Loucy (cell line): ENCODE measurements around the gene SLC6A18.

ENCODE experiments used
- H2AFZ ChIP-seq: fragments of 200-600 bp; sonication (generic); 2 replicates; pipeline ENCODE4 v1.6.0; 2016; ENCODE audit warnings: antibody characterized with exemption, mild to moderate bottlenecking, low read length, moderate library complexity
- H3F3A ChIP-seq: fragments of 200-600 bp; 2 replicates; pipeline ENCODE4 v1.6.0; 2016; ENCODE audit warnings: antibody characterized with exemption, low read depth, mild to moderate bottlenecking
- H3K27me3 ChIP-seq: fragments of 200-600 bp; sonication (generic); 2 replicates; pipeline ENCODE4 v1.6.1; 2014; ENCODE audit warnings: low read length, mild to moderate bottlenecking; ENCODE audit not compliant: insufficient read depth, poor library complexity, severe bottlenecking
- H3K36me3 ChIP-seq: fragments of 200-600 bp; sonication (generic); 2 replicates; pipeline ENCODE4 v1.6.1; 2016; ENCODE audit warnings: low read length; ENCODE audit not compliant: insufficient read depth
- H3K4me1 ChIP-seq: fragments of 200-600 bp; sonication (generic); 2 replicates; pipeline ENCODE4 v1.5.1; 2014; ENCODE audit warnings: low read length, mild to moderate bottlenecking; ENCODE audit not compliant: insufficient read depth, poor library complexity, severe bottlenecking
- H3K4me2 ChIP-seq: fragments of 200-600 bp; sonication (generic); 2 replicates; pipeline ENCODE4 v1.6.0; 2014; ENCODE audit warnings: antibody characterized with exemption, low read length, low read depth, mild to moderate bottlenecking; ENCODE audit not compliant: poor library complexity, severe bottlenecking
- H3K4me3 ChIP-seq: fragments of 200-600 bp; sonication (generic); 2 replicates; pipeline ENCODE4 v1.5.1; 2014; ENCODE audit warnings: low read length, mild to moderate bottlenecking, mixed read lengths; ENCODE audit not compliant: poor library complexity, severe bottlenecking
- H3K79me2 ChIP-seq: fragments of 200-600 bp; sonication (generic); 2 replicates; pipeline ENCODE4 v1.6.1; 2014; ENCODE audit warnings: low read length; ENCODE audit not compliant: insufficient read depth
- H3K9ac ChIP-seq: fragments of 200-600 bp; sonication (generic); 2 replicates; pipeline ENCODE4 v1.6.0; 2014; ENCODE audit warnings: mild to moderate bottlenecking, low read depth, low read length, moderate library complexity; ENCODE audit not compliant: poor library complexity, severe bottlenecking
- H3K9me2 ChIP-seq: fragments of 200-600 bp; sonication (generic); replicated peaks from 2 replicates; pipeline ENCODE4 v1.6.1; 2016; ENCODE audit warnings: low read depth, low read length, mixed read lengths
- H3K9me3 ChIP-seq: fragments of 200-600 bp; sonication (generic); 2 replicates; pipeline ENCODE4 v1.6.1; 2014; ENCODE audit warnings: mild to moderate bottlenecking, antibody characterized with exemption, low read length, low read depth; ENCODE audit not compliant: insufficient read depth
- H4K20me1 ChIP-seq: fragments of 200-600 bp; sonication (generic); 2 replicates; pipeline ENCODE4 v1.6.0; 2014; ENCODE audit warnings: antibody characterized with exemption, low read length, mild to moderate bottlenecking; ENCODE audit not compliant: insufficient read depth, poor library complexity, severe bottlenecking
- CTCF ChIP-seq: fragments of 200-600 bp; sonication (generic); conservative IDR thresholded peaks from 2 replicates; pipeline ENCODE4 v1.5.1; 2014; ENCODE audit warnings: mild to moderate bottlenecking, antibody characterized with exemption, low read length
- EZH2phosphoT487 ChIP-seq: fragments of 200-600 bp; IDR thresholded peaks from 2 replicates; pipeline ENCODE4 v1.6.1; 2018; ENCODE audit warnings: antibody characterized with exemption, mild to moderate bottlenecking, moderate library complexity, borderline replicate concordance

Gene SLC6A18

DNA sequence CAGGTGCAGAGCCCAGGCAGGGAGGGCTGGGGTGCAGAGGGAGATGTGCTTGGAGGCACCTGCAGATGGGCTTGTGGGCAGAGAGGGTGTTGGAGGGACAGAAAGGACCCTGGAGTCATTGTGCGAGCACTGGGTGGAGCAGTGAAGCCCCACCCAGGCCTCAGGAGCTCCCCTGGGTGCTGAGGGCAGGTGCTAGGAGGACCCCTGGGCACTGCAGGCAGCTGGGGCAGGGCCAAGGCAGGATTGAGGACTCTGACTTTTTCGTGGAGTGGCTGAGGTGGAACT is 10.3 kb upstream of the SLC6A18 start:
- Histone ChIP-seq H3K27me3 (no peaks in the 10 kb centered on the region), H3K9me3 (no peaks in the 10 kb centered on the region), H3K4me3 (no peak overlapping the region), H3K9ac (no peak overlapping the region), H4K20me1 (no peaks in the 10 kb centered on the region), H3K4me1 (peaks cover 19% of the 10 kb centered on the region), H2AFZ (no peak overlapping the region), H3F3A (no peaks in the 10 kb centered on the region), H3K79me2 (no peaks in the 10 kb centered on the region), H3K9me2 (no peaks in the 10 kb centered on the region), H3K4me2 (no peak overlapping the region), H3K36me3 (no peaks in the 10 kb centered on the region)
- no peak for TF ChIP-seq EZH2phosphoT487
- no peak for TF ChIP-seq CTCF

GRCh38 chr5:1215320-1216096 is 9.7 kb upstream of the SLC6A18 start:
- TF ChIP-seq EZH2phosphoT487, result no peak
- H3K9ac ChIP-seq, result no peak overlapping the region

GRCh38 chr5:1216211-1216917 is 8.8 kb upstream of the SLC6A18 start:
- H3K9me3 ChIP-seq, result no peaks in the 10 kb centered on the region
- no peaks in the 10 kb centered on the region for H4K20me1 ChIP-seq
- TF ChIP-seq EZH2phosphoT487 (no peak), CTCF (no peak)
- H3K79me2 ChIP-seq, result no peaks in the 10 kb centered on the region
- no peaks in the 10 kb centered on the region for H3K27me3 ChIP-seq
- H3K36me3 ChIP-seq, result no peaks in the 10 kb centered on the region
- no peak overlapping the region for H3K4me2 ChIP-seq
- H2AFZ ChIP-seq, result no peak overlapping the region
- no peak overlapping the region for H3K9ac ChIP-seq
- H3K9me2 ChIP-seq, result no peaks in the 10 kb centered on the region
- H3K4me3 ChIP-seq, result no peak overlapping the region
- no peaks in the 10 kb centered on the region for H3F3A ChIP-seq
- H3K4me1 ChIP-seq, result peaks cover 16% of the 10 kb centered on the region

More at GRCh38 chr5:1215320-1216096, 9.7 kb upstream of the SLC6A18 start:
- no peaks in the 10 kb centered on the region for H3K27me3 ChIP-seq
- no peak overlapping the region for H2AFZ ChIP-seq
- H3K9me2 ChIP-seq, result no peaks in the 10 kb centered on the region
- no peak overlapping the region for H3K4me2 ChIP-seq
- H3K79me2 ChIP-seq, result no peaks in the 10 kb centered on the region
- no peaks in the 10 kb centered on the region for H3K36me3 ChIP-seq
- peaks cover 16% of the 10 kb centered on the region for H3K4me1 ChIP-seq
- H3K9me3 ChIP-seq, result no peaks in the 10 kb centered on the region
- no peak overlapping the region for H3K4me3 ChIP-seq
- no peaks in the 10 kb centered on the region for H3F3A ChIP-seq
- H4K20me1 ChIP-seq, result no peaks in the 10 kb centered on the region
